GM21723 (cell line): ENCODE measurements around the gene DNAH2.

Source experiments
- ATAC-seq: cut with Tn5 transposase; IDR thresholded peaks from one replicate; pipeline ENCODE4 v1.9.1; 2021; ENCODE audit warnings: mild to moderate bottlenecking, moderate library complexity; ENCODE audit not compliant: unreplicated experiment

Gene DNAH2

GRCh38 chr17:7838090-7839075 is 120.8 kb downstream of the DNAH2 start:
- no peak for ATAC-seq

GRCh38 chr17:7839190-7839875 is 121.8 kb downstream of the DNAH2 start:
- no peak for ATAC-seq

GRCh38 chr17:7839876-7840261 is 122.3 kb downstream of the DNAH2 start:
- no peak for ATAC-seq

GRCh38 chr17:7840441-7840840 is 122.9 kb downstream of the DNAH2 start:
- ATAC-seq = no peak

- no peak for ATAC-seq
Measured at GRCh38 chr17:7840875-7841274, 123.3 kb downstream of the DNAH2 start.

- no peak for ATAC-seq
Measured at GRCh38 chr17:7841396-7841914, 123.9 kb downstream of the DNAH2 start.

GRCh38 chr17:7841915-7842379 is 124.4 kb downstream of the DNAH2 start:
- no peak for ATAC-seq

- ATAC-seq = no peak
Measured at GRCh38 chr17:7842380-7843256, 125.1 kb downstream of the DNAH2 start.

GRCh38 chr17:7843257-7843535 is 125.7 kb downstream of the DNAH2 start:
- ATAC-seq = no peak

GRCh38 chr17:7843536-7844291 is 126.2 kb downstream of the DNAH2 start:
- peak; percentile 27 for ATAC-seq

GRCh38 chr17:7844292-7845154 is 127.0 kb downstream of the DNAH2 start:
- peak; percentile 48 for ATAC-seq

GRCh38 chr17:7845359-7846062 is 128.0 kb downstream of the DNAH2 start:
- ATAC-seq = no peak

GRCh38 chr17:7846063-7846735 is 128.7 kb downstream of the DNAH2 start:
- ATAC-seq = no peak

GRCh38 chr17:7846765-7847661 is 129.5 kb downstream of the DNAH2 start:
- no peak for ATAC-seq

GRCh38 chr17:7848131-7848579 is 130.6 kb downstream of the DNAH2 start:
- ATAC-seq = no peak

GRCh38 chr17:7848739-7849129 is 131.2 kb downstream of the DNAH2 start:
- ATAC-seq = no peak

- no peak for ATAC-seq
Measured at GRCh38 chr17:7849130-7849750, 131.7 kb downstream of the DNAH2 start.
